Iris pigment epithelial cell (primary cell): ENCODE results near the gene MCL1.
"Not testable (repeated sequence)": the region's sequence is repeated elsewhere in the genome, so short reads cannot be mapped to it uniquely, and the experiment has no call there.

Experiments used
- DNase-seq: peaks from one replicate; pipeline ENCODE4 v3.0.0-alpha.2; 2011; ENCODE audit warnings: low read depth

Gene MCL1

GRCh38 chr1:150602372-150602771, 23.0 kb upstream of the MCL1 start:
- DNase-seq: not testable (repeated sequence)

- DNase-seq: no peak
Observed at GRCh38 chr1:150601540-150601939, 22.1 kb upstream of the MCL1 start.

GRCh38 chr1:150598346-150598745, 18.9 kb upstream of the MCL1 start:
- not testable (repeated sequence) for DNase-seq

GRCh38 chr1:150596976-150597375, 17.6 kb upstream of the MCL1 start:
- DNase-seq: no peak

GRCh38 chr1:150596095-150596892, 16.9 kb upstream of the MCL1 start:
- no peak for DNase-seq

- DNase-seq: peak; percentile 62
Observed at GRCh38 chr1:150582371-150582770, 3.0 kb upstream of the MCL1 start.

- DNase-seq: not testable (repeated sequence)
Observed at GRCh38 chr1:150581962-150582361, 2.6 kb upstream of the MCL1 start.

GRCh38 chr1:150581437-150581836, 2.0 kb upstream of the MCL1 start:
- not testable (repeated sequence) for DNase-seq

- DNase-seq: not testable (repeated sequence)
Observed at GRCh38 chr1:150580966-150581365, 1.6 kb upstream of the MCL1 start.

- no peak for DNase-seq
Observed at GRCh38 chr1:150579945-150580642, 684 bp upstream of the MCL1 start.

- DNase-seq: peak; percentile 93
Observed at GRCh38 chr1:150578272-150579109, 919 bp downstream of the MCL1 start.

- peak; percentile 54 for DNase-seq
Observed at GRCh38 chr1:150577557-150578271, 1.7 kb downstream of the MCL1 start.

- no peak for DNase-seq
Observed at GRCh38 chr1:150576794-150577556, 2.4 kb downstream of the MCL1 start.

GRCh38 chr1:150576367-150576711, 3.1 kb downstream of the MCL1 start:
- no peak for DNase-seq

- no peak for DNase-seq
Observed at GRCh38 chr1:150575518-150576366, 3.7 kb downstream of the MCL1 start.

GRCh38 chr1:150575072-150575489, 4.3 kb downstream of the MCL1 start:
- DNase-seq: no peak

- no peak for DNase-seq
Observed at GRCh38 chr1:150574260-150575071, 4.9 kb downstream of the MCL1 start.

- DNase-seq: not testable (repeated sequence)
Observed at GRCh38 chr1:150573648-150574071, 5.8 kb downstream of the MCL1 start.
